22Rv1 (cell line): ENCODE data around the gene TIMM13.

ENCODE experiments used
- CTCF ChIP-seq: fragments of 450-650 bp; IDR thresholded peaks from 2 replicates; pipeline ENCODE4 v1.5.1; 2017; ENCODE audit warnings: mild to moderate bottlenecking
- ZFX ChIP-seq: fragments of 450-650 bp; IDR thresholded peaks from 2 replicates; pipeline ENCODE4 v1.6.1; 2017; ENCODE audit warnings: antibody characterized with exemption, borderline replicate concordance

- no peak for TF ChIP-seq CTCF
- TF ChIP-seq ZFX = no peak
These were observed 37.0 kb upstream of the TIMM13 start for GRCh38 chr19:2464389-2464788.
